22Rv1 (cell line): ENCODE data around the gene ADAMTS1.

Experiments used
- ZFX ChIP-seq: fragments of 450-650 bp; IDR thresholded peaks from 2 replicates; pipeline ENCODE4 v1.6.1; 2017; ENCODE audit warnings: antibody characterized with exemption, borderline replicate concordance
- TF ChIP-seq, protein P1 (sequence below): fragments of 450-650 bp; IDR thresholded peaks from 2 replicates; pipeline ENCODE4 v1.5.1; 2017; ENCODE audit warnings: mild to moderate bottlenecking

DNA sequence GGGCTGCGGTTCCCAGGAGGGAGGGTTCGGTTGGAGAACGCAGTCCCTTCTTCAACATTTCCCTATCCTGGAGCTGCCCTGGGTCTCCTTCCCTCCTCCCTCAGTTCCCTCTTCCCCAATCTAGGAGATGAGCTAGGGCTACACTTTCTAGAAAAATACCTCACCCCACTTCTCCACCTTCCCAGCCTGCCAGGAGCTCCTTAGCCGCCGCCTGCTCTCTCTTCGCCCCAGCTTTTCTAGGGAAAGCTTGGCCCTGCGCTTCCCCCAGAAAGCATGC is 488 bp upstream of the ADAMTS1 start:
- TF ChIP-seq, protein P1, sequence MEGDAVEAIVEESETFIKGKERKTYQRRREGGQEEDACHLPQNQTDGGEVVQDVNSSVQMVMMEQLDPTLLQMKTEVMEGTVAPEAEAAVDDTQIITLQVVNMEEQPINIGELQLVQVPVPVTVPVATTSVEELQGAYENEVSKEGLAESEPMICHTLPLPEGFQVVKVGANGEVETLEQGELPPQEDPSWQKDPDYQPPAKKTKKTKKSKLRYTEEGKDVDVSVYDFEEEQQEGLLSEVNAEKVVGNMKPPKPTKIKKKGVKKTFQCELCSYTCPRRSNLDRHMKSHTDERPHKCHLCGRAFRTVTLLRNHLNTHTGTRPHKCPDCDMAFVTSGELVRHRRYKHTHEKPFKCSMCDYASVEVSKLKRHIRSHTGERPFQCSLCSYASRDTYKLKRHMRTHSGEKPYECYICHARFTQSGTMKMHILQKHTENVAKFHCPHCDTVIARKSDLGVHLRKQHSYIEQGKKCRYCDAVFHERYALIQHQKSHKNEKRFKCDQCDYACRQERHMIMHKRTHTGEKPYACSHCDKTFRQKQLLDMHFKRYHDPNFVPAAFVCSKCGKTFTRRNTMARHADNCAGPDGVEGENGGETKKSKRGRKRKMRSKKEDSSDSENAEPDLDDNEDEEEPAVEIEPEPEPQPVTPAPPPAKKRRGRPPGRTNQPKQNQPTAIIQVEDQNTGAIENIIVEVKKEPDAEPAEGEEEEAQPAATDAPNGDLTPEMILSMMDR, result no peak
- no peak for TF ChIP-seq ZFX
